DND-41 (cell line): ENCODE measurements around the gene ZFP91.

Experiments
- CTCF ChIP-seq: IDR thresholded peaks from 2 replicates; pipeline ENCODE4 v1.5.1; 2012; ENCODE audit warnings: borderline replicate concordance, low read length, moderate library complexity, mild to moderate bottlenecking; ENCODE audit not compliant: poor library complexity, severe bottlenecking; ENCODE audit errors: extremely low read depth
- EZH2 ChIP-seq: IDR thresholded peaks from 3 replicates; pipeline ENCODE4 v1.6.1; 2012; ENCODE audit warnings: borderline replicate concordance, low read depth, mild to moderate bottlenecking, moderate library complexity, low read length, inconsistent platforms; ENCODE audit not compliant: severe bottlenecking

- TF ChIP-seq CTCF (no peak), EZH2 (no peak)
Measured at GRCh38 chr11:58649623-58650022, 70.8 kb downstream of the ZFP91 start.
